ENCODE measurements around the gene ATP7B.

- TF ChIP-seq CTCF (IDR thresholded peaks at IDR 0.05; ENCODE audit: insufficient read depth, low read depth, low read length) (no peak), EZH2 (IDR thresholded peaks at IDR 0.05; ENCODE audit: insufficient read depth, low read length) (no peak)
Observed at GRCh38 chr13:52020191-52020590, 8.9 kb upstream of the ATP7B start.

All from astrocyte (in vitro differentiated cells and primary cell).